Endothelial cell of umbilical vein (primary cell): Measurements from ENCODE around the gene MINDY3. TPM values are rescaled to one million over a fixed set of nuclear protein-coding genes. Genes with fewer than 3 reads are reported as not detected.

ENCODE experiments used
- BruUV-seq: library from RNA; stranded (reverse); fragments of 400-500 nt; replicated peaks from 2 replicates; lab custom pipeline; 2021; lab: Mats Ljungman, UMichigan
- CTCF ChIA-PET: fragments of 300-600, 350-600 bp; sonication (Branson Sonifier 250); formaldehyde crosslinking; loops from one replicate; lab custom pipeline; 2021; ENCODE audit warnings: antibody characterized with exemption, inconsistent platforms; lab: Charles Lee
- POLR2A ChIA-PET: fragments of 300-600, 350-600 bp; sonication (Branson Sonifier 250); formaldehyde crosslinking; loops from one replicate; lab custom pipeline; 2021; ENCODE audit warnings: antibody characterized with exemption, inconsistent platforms; lab: Charles Lee
- DNase-seq: peaks from one replicate; pipeline ENCODE4 v3.0.0-alpha.2; 2011; ENCODE audit warnings: low read depth, low spot score
- FAIRE-seq: peaks from 2 replicates; lab custom pipeline; 2011; peaks lifted over from hg19 to GRCh38; lab: Jason Lieb, UNC
- H2AFZ ChIP-seq: 2 replicates; pipeline ENCODE4 v1.6.0; 2012; ENCODE audit warnings: low read depth, low read length, control low read depth, inconsistent platforms
- H3K27ac ChIP-seq: 2 replicates; pipeline ENCODE4 v1.5.1; 2011; ENCODE audit warnings: low read depth, mild to moderate bottlenecking, control low read depth, low read length, moderate library complexity; ENCODE audit not compliant: insufficient read depth
- H3K27me3 ChIP-seq, 2 experiments: 2 replicates each; pipeline versions ENCODE4 v1.6.0 to v1.6.1; 2011; ENCODE audit warnings: low read length in 2 of 2, mixed read lengths in 1 of 2; ENCODE audit not compliant: control insufficient read depth in 2 of 2, insufficient read depth in 2 of 2
- H3K36me3 ChIP-seq, 2 experiments: 2 replicates in 1 of 2; 3 replicates in 1 of 2; pipeline ENCODE4 v1.5.1; 2011; ENCODE audit warnings: low read length in 2 of 2, mild to moderate bottlenecking in 1 of 2, moderate library complexity in 1 of 2; ENCODE audit not compliant: control insufficient read depth in 2 of 2, insufficient read depth in 2 of 2; ENCODE audit errors: extremely low read depth in 1 of 2
- H3K4me1 ChIP-seq: 3 replicates; pipeline ENCODE4 v1.5.1; 2011; ENCODE audit warnings: mild to moderate bottlenecking, low read length; ENCODE audit not compliant: control insufficient read depth, insufficient read depth; ENCODE audit errors: extremely low read depth
- H3K4me2 ChIP-seq: 2 replicates; pipeline ENCODE4 v1.6.1; 2011; ENCODE audit warnings: low read length, control low read depth, mixed read lengths; ENCODE audit not compliant: insufficient read depth
- H3K4me3 ChIP-seq, 3 experiments: fragments of 200-600 bp in 1 of 3; sonication (generic), shearing (Covaris generic) in 1 of 3; replicated peaks in 1 of 3; 2 replicates each; pipeline ENCODE4 v1.5.1; 2011 to 2016; ENCODE audit warnings: control low read depth in 3 of 3, low read length in 3 of 3, mild to moderate bottlenecking in 2 of 3, inconsistent platforms in 1 of 3, low read depth in 1 of 3, moderate library complexity in 1 of 3; ENCODE audit not compliant: insufficient read depth in 1 of 3
- H3K79me2 ChIP-seq: 2 replicates; pipeline ENCODE4 v1.6.0; 2012; ENCODE audit warnings: low read length, inconsistent platforms; ENCODE audit not compliant: control insufficient read depth, insufficient read depth
- H3K9ac ChIP-seq: replicated peaks from 2 replicates; pipeline ENCODE3; 2011; ENCODE audit warnings: low read length, control low read depth; ENCODE audit not compliant: insufficient read depth; ENCODE audit errors: extremely low read depth
- H3K9me1 ChIP-seq: replicated peaks from 3 replicates; pipeline ENCODE4 v1.6.0; 2011; ENCODE audit warnings: mild to moderate bottlenecking, low read length; ENCODE audit not compliant: control insufficient read depth, insufficient read depth; ENCODE audit errors: extremely low read depth
- H3K9me3 ChIP-seq: replicated peaks from 2 replicates; pipeline ENCODE4 v1.5.1; 2012; ENCODE audit warnings: low read length, inconsistent platforms; ENCODE audit not compliant: control insufficient read depth, insufficient read depth
- H4K20me1 ChIP-seq: replicated peaks from 2 replicates; pipeline ENCODE3; 2011; ENCODE audit warnings: mild to moderate bottlenecking, low read length; ENCODE audit not compliant: control insufficient read depth, insufficient read depth; ENCODE audit errors: extremely low read depth
- EZH2 ChIP-seq: IDR thresholded peaks from 2 replicates; pipeline ENCODE4 v1.6.1; 2012; ENCODE audit warnings: borderline replicate concordance, low read depth, mild to moderate bottlenecking, moderate library complexity, low read length, inconsistent platforms; ENCODE audit not compliant: severe bottlenecking
- FOS ChIP-seq: IDR thresholded peaks from 2 replicates; pipeline ENCODE4 v1.6.1; 2011; ENCODE audit warnings: mild to moderate bottlenecking, low read length, moderate library complexity, borderline replicate concordance; ENCODE audit not compliant: insufficient read depth
- GATA2 ChIP-seq: IDR thresholded peaks from 2 replicates; pipeline ENCODE4 v1.7.0; 2011; ENCODE audit warnings: low read depth, mild to moderate bottlenecking, moderate library complexity, mixed read lengths, low read length; ENCODE audit not compliant: insufficient read length, insufficient read depth
- JUN ChIP-seq: IDR thresholded peaks from 2 replicates; pipeline ENCODE4 v1.6.1; 2011; ENCODE audit warnings: borderline replicate concordance, low read depth; ENCODE audit not compliant: insufficient read length, insufficient read depth
- MAX ChIP-seq: IDR thresholded peaks from 2 replicates; pipeline ENCODE4 v1.6.1; 2011; ENCODE audit not compliant: insufficient read depth, insufficient read length
- MYC ChIP-seq: IDR thresholded peaks from one replicate; pipeline ENCODE4 v1.6.1; 2011; ENCODE audit warnings: mild to moderate bottlenecking, low read depth, low read length
- POLR2A ChIP-seq: IDR thresholded peaks from 2 replicates; pipeline ENCODE4 v1.6.1; 2012; ENCODE audit warnings: low read depth, mild to moderate bottlenecking, control low read depth, low read length
- POLR2AphosphoS5 ChIP-seq: IDR thresholded peaks from 2 replicates; pipeline ENCODE4 v1.6.1; 2012; ENCODE audit warnings: low read depth, mild to moderate bottlenecking, control low read depth, low read length, moderate library complexity; ENCODE audit not compliant: insufficient read depth
- dilution Hi-C: fragments of 300-500 bp; cut with MboI; formaldehyde crosslinking; loops from one replicate; pipeline ENCODE4 v1.15.0; 2019; ENCODE audit warnings: low sequenced_read_pairs; ENCODE audit not compliant: extremely low pct_ligation_motif_present
- intact Hi-C: fragments of 100-400 bp; cut with micrococcal nuclease; formaldehyde crosslinking; loops from one replicate; pipeline ENCODE4 v1.10.0; 2022
- polyA plus RNA-seq, 4 experiments: library from polyadenylated mRNA; depleted of rRNA in 3 of 4; stranded (reverse) in 3 of 4; unstranded in 1 of 4; fragments of >200 nt; gene quantifications; 2 replicates each; pipeline versions ENCODE4 v1.2.1 to v1.2.3, GENCODE V29; 2011 to 2012; ENCODE audit warnings: missing spikeins in 1 of 4
- total RNA-seq: library from RNA; stranded (reverse); gene quantifications from 2 replicates; pipeline ENCODE4 v1.2.3, GENCODE V29; 2021
- TF ChIP-seq, protein P1 (sequence below), 2 donors: IDR thresholded peaks; 1 replicate in 1 of 2; 2 replicates in 1 of 2; pipeline ENCODE4 v1.5.1; 2011; ENCODE audit warnings: low read length in 2 of 2, mild to moderate bottlenecking in 2 of 2, moderate library complexity in 2 of 2, control low read depth in 1 of 2, inconsistent platforms in 1 of 2, low read depth in 1 of 2; ENCODE audit not compliant: insufficient read depth in 1 of 2; ENCODE audit errors: extremely low read depth in 1 of 2

The MINDY3 gene
- total and polyA plus RNA-seq, 2 donors (not counting 3 experiments of a cell fraction or from before 2014, with no cell fraction given), result 7.5 to 20.2 TPM

GRCh38 chr10:15789793-15790525, 70.3 kb downstream of the MINDY3 start:
- Histone ChIP-seq H3K4me3 (no peak overlapping the region), H4K20me1 (no peaks in the 10 kb centered on the region), H3K27me3 (no peaks in the 10 kb centered on the region), H3K79me2 (no peaks in the 10 kb centered on the region), H3K9me1 (no peaks in the 10 kb centered on the region), H3K9me3 (no peaks in the 10 kb centered on the region), H3K4me2 (no peak overlapping the region), H3K9ac (no peak overlapping the region), H3K27ac (no peak overlapping the region), H3K4me1 (no peaks in the 10 kb centered on the region), H3K36me3 (peaks cover 2 to 3% of the 10 kb centered on the region in 2 experiments), H2AFZ (no peak overlapping the region)
- DNase-seq (no peak), FAIRE-seq (no peak)
- no peak for TF ChIP-seq FOS
- TF ChIP-seq, protein P1, sequence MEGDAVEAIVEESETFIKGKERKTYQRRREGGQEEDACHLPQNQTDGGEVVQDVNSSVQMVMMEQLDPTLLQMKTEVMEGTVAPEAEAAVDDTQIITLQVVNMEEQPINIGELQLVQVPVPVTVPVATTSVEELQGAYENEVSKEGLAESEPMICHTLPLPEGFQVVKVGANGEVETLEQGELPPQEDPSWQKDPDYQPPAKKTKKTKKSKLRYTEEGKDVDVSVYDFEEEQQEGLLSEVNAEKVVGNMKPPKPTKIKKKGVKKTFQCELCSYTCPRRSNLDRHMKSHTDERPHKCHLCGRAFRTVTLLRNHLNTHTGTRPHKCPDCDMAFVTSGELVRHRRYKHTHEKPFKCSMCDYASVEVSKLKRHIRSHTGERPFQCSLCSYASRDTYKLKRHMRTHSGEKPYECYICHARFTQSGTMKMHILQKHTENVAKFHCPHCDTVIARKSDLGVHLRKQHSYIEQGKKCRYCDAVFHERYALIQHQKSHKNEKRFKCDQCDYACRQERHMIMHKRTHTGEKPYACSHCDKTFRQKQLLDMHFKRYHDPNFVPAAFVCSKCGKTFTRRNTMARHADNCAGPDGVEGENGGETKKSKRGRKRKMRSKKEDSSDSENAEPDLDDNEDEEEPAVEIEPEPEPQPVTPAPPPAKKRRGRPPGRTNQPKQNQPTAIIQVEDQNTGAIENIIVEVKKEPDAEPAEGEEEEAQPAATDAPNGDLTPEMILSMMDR (IDR thresholded peaks at IDR 0.05; ENCODE audit: extremely low read depth in 1 of 2, insufficient read depth in 1 of 2, low read depth in 1 of 2, low read length in 2 of 2), result no peak
- TF ChIP-seq POLR2A, result no peak
- TF ChIP-seq JUN, result no peak
- TF ChIP-seq EZH2, result no peak
- TF ChIP-seq GATA2, result no peak
- no peak for TF ChIP-seq MYC
- no peak for TF ChIP-seq MAX
- no peak for TF ChIP-seq POLR2AphosphoS5
- dilution Hi-C loops, result no loop called here
- ChIA-PET CTCF (interaction anchor here (0.6 kb wide), 1 partner anchor 37 kb away, joined by 5 read pairs; no protein-coding TSS in a partner anchor), POLR2A (no interaction called here)
- intact Hi-C loops, result no loop called here
- no TSS peak for BruUV-seq
